Ovary (tissue), 3 donors: Measurements from ENCODE around the gene GLIPR1L1.

ENCODE experiments used
- EP300 ChIP-seq: sonication (generic); formaldehyde crosslinking; IDR thresholded peaks from one replicate; pipeline ENCODE4 v1.6.1; 2017; ENCODE audit warnings: antibody characterized with exemption
- POLR2A ChIP-seq: fragments of 450-650 bp; IDR thresholded peaks from one replicate; pipeline ENCODE4 v1.6.1; 2017; ENCODE audit warnings: antibody characterized with exemption, mild to moderate bottlenecking, moderate library complexity
- TF ChIP-seq, protein P1 (sequence below), 3 donors: fragments of 450-650 bp in 2 of 3; fragments of 200-600 bp in 1 of 3; IDR thresholded peaks; one replicate each; pipeline versions ENCODE4 v1.5.1 to v1.8.0; 2016 to 2022; ENCODE audit warnings: antibody characterized with exemption in 3 of 3, mild to moderate bottlenecking in 1 of 3
- donor health status: DM: no; HTN: no; CAD: no.

GRCh38 chr12:75315518-75315917 lies 19.0 kb upstream of the GLIPR1L1 start:
- no peak for TF ChIP-seq POLR2A
- TF ChIP-seq, protein P1, sequence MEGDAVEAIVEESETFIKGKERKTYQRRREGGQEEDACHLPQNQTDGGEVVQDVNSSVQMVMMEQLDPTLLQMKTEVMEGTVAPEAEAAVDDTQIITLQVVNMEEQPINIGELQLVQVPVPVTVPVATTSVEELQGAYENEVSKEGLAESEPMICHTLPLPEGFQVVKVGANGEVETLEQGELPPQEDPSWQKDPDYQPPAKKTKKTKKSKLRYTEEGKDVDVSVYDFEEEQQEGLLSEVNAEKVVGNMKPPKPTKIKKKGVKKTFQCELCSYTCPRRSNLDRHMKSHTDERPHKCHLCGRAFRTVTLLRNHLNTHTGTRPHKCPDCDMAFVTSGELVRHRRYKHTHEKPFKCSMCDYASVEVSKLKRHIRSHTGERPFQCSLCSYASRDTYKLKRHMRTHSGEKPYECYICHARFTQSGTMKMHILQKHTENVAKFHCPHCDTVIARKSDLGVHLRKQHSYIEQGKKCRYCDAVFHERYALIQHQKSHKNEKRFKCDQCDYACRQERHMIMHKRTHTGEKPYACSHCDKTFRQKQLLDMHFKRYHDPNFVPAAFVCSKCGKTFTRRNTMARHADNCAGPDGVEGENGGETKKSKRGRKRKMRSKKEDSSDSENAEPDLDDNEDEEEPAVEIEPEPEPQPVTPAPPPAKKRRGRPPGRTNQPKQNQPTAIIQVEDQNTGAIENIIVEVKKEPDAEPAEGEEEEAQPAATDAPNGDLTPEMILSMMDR (IDR thresholded peaks at IDR 0.05), result no peak
- no peak for TF ChIP-seq EP300
